H1 (cell line): ENCODE results near the gene RHOBTB1. TPM values are rescaled to one million over a fixed set of nuclear protein-coding genes. Genes with fewer than 3 reads are reported as not detected.
A peak's percentile ranks its signal among the peaks of the same experiment; 100 is the strongest.

ENCODE experiments used
- BACH1 ChIP-seq: IDR thresholded peaks from 2 replicates; pipeline ENCODE4 v1.6.1; 2012; ENCODE audit warnings: low read length, improper control_type of control experiment
- CBX5 ChIP-seq: fragments of 300-800, 300-1000 bp; sonication (generic); IDR thresholded peaks from 2 replicates; pipeline ENCODE4 v1.7.1; 2016; ENCODE audit warnings: antibody characterized with exemption, low read length, low read depth
- POU5F1 ChIP-seq: IDR thresholded peaks from 2 replicates; pipeline ENCODE4 v1.6.1; 2011; ENCODE audit warnings: low read depth, mild to moderate bottlenecking, low read length, moderate library complexity
- RBBP5 ChIP-seq: IDR thresholded peaks from 2 replicates; pipeline ENCODE4 v1.7.1; 2012; ENCODE audit warnings: low read depth, mild to moderate bottlenecking, inconsistent platforms, low read length, moderate library complexity, borderline replicate concordance
- TAF7 ChIP-seq: optimal IDR thresholded peaks from 2 replicates; pipeline ENCODE3; 2011; ENCODE audit warnings: low read depth, mild to moderate bottlenecking, inconsistent platforms, low read length, moderate library complexity, borderline replicate concordance
- ZNF274 ChIP-seq: IDR thresholded peaks from 2 replicates; pipeline ENCODE4 v1.7.0; 2012; ENCODE audit warnings: low read length, borderline replicate concordance; ENCODE audit errors: extremely low read depth
- polyA plus RNA-seq, 7 experiments: library from polyadenylated mRNA; depleted of rRNA in 3 of 7; stranded (reverse) in 5 of 7; unstranded in 2 of 7; fragments of >200 nt in 5 of 7; fragments of 200-250 nt in 2 of 7; gene quantifications; 1 replicate in 5 of 7; 2 replicates in 1 of 7; 4 replicates in 1 of 7; pipeline versions ENCODE4 v1.2.1 to v1.2.3, GENCODE V29; 2011 to 2013; ENCODE audit warnings: missing spikeins in 2 of 7, mixed read lengths in 2 of 7
- total RNA-seq: library from RNA; stranded (reverse); fragmentation: NEBNext Ultra II Directional; extraction: Animal tissue kit (Norgen Biotek cat#: 25700); gene quantifications from 2 replicates; pipeline ENCODE4 v1.2.1, GENCODE V29; 2021
- TF ChIP-seq, protein P1 (sequence below): fragments of 300-600 bp; sonication (generic); IDR thresholded peaks from 2 replicates; pipeline ENCODE4 v1.7.1; 2012; ENCODE audit warnings: low read length, moderate library complexity, mild to moderate bottlenecking, inconsistent platforms; ENCODE audit not compliant: insufficient replicate concordance
- TF ChIP-seq, protein P2 (sequence below), 3 experiments: IDR thresholded peaks; 1 replicate in 2 of 3; 2 replicates in 1 of 3; pipeline versions ENCODE4 v1.5.1 to v1.6.1; 2011; ENCODE audit warnings: low read length in 3 of 3, mild to moderate bottlenecking in 3 of 3, inconsistent platforms in 2 of 3, low read depth in 1 of 3, moderate library complexity in 1 of 3; ENCODE audit not compliant: insufficient read depth in 1 of 3; ENCODE audit errors: control extremely low read depth in 1 of 3

Gene RHOBTB1
- total and polyA plus RNA-seq, 2 of the 8 experiments (the other 6 are each of a cell fraction or from before 2014, with no cell fraction given) = 6.1 to 7.4 TPM

DNA sequence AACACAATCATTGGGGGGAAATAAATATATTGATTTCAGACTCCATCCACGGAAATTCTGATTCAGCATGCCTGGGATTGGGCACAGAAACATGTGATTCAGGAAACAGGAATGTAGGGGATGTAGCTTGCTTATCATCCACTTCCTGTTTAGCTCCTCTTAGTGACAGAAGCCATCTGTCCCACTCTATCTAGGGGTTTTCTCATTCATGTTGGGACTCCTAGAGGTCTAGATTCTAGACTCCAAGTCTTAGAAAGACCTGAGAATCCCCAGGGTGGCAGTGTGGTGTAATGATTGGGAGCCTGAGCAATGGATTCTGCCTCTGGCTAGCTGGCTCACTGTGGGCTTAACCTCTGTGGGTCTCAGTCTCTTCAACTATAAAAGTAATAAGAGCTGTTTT lies 97.8 kb downstream of the RHOBTB1 start (continued):
- TF ChIP-seq, protein P1, sequence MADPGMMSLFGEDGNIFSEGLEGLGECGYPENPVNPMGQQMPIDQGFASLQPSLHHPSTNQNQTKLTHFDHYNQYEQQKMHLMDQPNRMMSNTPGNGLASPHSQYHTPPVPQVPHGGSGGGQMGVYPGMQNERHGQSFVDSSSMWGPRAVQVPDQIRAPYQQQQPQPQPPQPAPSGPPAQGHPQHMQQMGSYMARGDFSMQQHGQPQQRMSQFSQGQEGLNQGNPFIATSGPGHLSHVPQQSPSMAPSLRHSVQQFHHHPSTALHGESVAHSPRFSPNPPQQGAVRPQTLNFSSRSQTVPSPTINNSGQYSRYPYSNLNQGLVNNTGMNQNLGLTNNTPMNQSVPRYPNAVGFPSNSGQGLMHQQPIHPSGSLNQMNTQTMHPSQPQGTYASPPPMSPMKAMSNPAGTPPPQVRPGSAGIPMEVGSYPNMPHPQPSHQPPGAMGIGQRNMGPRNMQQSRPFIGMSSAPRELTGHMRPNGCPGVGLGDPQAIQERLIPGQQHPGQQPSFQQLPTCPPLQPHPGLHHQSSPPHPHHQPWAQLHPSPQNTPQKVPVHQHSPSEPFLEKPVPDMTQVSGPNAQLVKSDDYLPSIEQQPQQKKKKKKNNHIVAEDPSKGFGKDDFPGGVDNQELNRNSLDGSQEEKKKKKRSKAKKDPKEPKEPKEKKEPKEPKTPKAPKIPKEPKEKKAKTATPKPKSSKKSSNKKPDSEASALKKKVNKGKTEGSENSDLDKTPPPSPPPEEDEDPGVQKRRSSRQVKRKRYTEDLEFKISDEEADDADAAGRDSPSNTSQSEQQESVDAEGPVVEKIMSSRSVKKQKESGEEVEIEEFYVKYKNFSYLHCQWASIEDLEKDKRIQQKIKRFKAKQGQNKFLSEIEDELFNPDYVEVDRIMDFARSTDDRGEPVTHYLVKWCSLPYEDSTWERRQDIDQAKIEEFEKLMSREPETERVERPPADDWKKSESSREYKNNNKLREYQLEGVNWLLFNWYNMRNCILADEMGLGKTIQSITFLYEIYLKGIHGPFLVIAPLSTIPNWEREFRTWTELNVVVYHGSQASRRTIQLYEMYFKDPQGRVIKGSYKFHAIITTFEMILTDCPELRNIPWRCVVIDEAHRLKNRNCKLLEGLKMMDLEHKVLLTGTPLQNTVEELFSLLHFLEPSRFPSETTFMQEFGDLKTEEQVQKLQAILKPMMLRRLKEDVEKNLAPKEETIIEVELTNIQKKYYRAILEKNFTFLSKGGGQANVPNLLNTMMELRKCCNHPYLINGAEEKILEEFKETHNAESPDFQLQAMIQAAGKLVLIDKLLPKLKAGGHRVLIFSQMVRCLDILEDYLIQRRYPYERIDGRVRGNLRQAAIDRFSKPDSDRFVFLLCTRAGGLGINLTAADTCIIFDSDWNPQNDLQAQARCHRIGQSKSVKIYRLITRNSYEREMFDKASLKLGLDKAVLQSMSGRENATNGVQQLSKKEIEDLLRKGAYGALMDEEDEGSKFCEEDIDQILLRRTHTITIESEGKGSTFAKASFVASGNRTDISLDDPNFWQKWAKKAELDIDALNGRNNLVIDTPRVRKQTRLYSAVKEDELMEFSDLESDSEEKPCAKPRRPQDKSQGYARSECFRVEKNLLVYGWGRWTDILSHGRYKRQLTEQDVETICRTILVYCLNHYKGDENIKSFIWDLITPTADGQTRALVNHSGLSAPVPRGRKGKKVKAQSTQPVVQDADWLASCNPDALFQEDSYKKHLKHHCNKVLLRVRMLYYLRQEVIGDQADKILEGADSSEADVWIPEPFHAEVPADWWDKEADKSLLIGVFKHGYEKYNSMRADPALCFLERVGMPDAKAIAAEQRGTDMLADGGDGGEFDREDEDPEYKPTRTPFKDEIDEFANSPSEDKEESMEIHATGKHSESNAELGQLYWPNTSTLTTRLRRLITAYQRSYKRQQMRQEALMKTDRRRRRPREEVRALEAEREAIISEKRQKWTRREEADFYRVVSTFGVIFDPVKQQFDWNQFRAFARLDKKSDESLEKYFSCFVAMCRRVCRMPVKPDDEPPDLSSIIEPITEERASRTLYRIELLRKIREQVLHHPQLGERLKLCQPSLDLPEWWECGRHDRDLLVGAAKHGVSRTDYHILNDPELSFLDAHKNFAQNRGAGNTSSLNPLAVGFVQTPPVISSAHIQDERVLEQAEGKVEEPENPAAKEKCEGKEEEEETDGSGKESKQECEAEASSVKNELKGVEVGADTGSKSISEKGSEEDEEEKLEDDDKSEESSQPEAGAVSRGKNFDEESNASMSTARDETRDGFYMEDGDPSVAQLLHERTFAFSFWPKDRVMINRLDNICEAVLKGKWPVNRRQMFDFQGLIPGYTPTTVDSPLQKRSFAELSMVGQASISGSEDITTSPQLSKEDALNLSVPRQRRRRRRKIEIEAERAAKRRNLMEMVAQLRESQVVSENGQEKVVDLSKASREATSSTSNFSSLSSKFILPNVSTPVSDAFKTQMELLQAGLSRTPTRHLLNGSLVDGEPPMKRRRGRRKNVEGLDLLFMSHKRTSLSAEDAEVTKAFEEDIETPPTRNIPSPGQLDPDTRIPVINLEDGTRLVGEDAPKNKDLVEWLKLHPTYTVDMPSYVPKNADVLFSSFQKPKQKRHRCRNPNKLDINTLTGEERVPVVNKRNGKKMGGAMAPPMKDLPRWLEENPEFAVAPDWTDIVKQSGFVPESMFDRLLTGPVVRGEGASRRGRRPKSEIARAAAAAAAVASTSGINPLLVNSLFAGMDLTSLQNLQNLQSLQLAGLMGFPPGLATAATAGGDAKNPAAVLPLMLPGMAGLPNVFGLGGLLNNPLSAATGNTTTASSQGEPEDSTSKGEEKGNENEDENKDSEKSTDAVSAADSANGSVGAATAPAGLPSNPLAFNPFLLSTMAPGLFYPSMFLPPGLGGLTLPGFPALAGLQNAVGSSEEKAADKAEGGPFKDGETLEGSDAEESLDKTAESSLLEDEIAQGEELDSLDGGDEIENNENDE = no peak
- TF ChIP-seq POU5F1 (no peak), CBX5 (no peak), ZNF274 (no peak), RBBP5 (no peak), BACH1 (no peak), TAF7 (no peak)
- TF ChIP-seq, protein P2, sequence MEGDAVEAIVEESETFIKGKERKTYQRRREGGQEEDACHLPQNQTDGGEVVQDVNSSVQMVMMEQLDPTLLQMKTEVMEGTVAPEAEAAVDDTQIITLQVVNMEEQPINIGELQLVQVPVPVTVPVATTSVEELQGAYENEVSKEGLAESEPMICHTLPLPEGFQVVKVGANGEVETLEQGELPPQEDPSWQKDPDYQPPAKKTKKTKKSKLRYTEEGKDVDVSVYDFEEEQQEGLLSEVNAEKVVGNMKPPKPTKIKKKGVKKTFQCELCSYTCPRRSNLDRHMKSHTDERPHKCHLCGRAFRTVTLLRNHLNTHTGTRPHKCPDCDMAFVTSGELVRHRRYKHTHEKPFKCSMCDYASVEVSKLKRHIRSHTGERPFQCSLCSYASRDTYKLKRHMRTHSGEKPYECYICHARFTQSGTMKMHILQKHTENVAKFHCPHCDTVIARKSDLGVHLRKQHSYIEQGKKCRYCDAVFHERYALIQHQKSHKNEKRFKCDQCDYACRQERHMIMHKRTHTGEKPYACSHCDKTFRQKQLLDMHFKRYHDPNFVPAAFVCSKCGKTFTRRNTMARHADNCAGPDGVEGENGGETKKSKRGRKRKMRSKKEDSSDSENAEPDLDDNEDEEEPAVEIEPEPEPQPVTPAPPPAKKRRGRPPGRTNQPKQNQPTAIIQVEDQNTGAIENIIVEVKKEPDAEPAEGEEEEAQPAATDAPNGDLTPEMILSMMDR (IDR thresholded peaks at IDR 0.05; ENCODE audit: control extremely low read depth in 1 of 3, insufficient read depth in 1 of 3, low read depth in 1 of 3, low read length in 3 of 3) = peak in 1 of 3 experiments; percentile 20; a peak in 1 of 4 replicates
